SIG-M5 treated with dmso at 0.1 percent for 504 hours (cell line): ENCODE measurements around the gene APOC1.

ENCODE experiments used
- DNase-seq: peaks from one replicate; lab custom pipeline; 2025; ENCODE audit not compliant: unreplicated experiment; lab: John Stamatoyannopoulos, UW

Gene APOC1

DNA sequence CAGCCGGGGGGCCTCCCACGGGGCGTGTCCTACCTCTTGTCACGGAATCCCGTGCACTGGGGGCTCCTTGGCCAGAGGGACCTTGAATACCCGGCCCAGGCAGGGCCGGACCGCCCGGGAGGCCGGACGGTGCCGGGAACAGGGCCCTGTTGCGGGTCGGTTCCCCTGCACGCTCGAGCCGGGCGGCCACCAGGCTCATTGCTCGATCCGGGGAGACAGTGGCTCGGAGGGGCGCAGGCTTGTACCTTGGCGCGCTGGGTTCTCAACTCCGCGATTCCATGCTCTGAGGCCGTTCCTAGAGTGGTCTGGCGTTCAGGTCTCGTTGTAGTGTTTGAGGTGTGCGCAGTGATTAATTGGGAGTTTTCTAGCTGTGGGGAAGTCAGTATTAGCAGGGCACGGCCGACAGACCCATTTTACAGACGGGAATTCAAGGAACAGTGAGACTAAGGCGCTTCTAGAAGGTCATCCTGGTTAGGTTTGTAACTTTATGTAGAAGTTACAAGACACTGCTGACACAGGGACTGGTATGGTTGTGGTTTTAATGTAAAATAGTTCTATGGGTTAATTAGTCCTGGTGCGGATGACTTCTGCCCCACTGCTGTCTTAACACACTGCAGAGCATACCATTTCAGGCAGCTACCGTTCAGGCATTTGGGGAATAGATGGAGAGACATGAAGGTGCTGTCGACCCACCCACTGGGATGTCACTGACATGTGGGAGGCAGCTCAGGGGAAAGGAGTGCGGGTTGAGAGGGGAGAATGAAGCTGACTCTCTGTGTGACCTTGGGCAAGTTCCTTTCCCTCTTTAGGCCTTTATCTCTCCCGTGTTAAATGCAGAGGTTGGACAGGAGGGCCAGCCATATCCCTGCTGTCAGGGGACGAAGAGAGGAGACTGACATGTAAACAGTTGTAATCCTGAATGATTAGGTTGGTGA lies 41.4 kb downstream of the APOC1 start:
- DNase-seq = no peak

DNA sequence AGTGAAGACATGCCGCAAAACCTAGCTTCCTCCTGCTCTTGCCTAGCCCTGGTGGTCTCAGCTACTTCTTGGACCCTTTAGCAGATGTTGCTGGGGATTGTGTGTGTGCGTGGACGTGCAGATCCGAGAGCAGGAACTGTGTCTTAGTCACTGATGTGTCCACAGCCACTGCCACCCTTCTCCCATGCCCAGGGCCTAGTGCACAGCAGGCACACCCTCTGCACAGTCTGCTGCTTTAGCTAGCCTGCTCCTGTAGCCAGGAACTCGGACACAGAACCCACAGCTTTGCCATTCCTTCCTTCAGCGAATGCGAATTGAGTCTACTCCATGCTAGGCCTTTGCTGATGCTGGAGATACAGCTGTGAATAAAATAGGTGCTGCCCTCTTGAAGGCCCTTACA lies 43.1 kb downstream of the APOC1 start:
- DNase-seq = no peak

DNA sequence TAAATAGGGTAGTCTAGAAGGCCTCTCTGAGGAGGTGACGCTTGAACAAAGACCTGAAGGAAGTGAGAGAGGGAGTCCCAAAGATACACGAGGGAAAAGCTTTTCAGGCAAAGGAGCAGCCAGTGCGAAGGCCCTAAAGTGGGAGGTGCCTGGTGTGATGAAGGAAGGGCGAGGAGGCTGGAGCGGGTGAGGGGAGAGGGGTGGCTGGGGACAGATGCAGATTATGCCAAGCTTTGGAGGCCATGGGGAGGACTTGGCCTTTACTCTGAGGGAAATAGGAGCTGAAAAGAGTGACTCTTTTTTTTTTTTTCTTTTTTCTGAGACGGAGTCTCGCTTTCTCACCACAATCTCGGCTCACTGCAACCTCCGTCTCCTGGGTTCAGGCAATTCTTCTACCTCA lies 43.7 kb downstream of the APOC1 start:
- DNase-seq = no peak

DNA sequence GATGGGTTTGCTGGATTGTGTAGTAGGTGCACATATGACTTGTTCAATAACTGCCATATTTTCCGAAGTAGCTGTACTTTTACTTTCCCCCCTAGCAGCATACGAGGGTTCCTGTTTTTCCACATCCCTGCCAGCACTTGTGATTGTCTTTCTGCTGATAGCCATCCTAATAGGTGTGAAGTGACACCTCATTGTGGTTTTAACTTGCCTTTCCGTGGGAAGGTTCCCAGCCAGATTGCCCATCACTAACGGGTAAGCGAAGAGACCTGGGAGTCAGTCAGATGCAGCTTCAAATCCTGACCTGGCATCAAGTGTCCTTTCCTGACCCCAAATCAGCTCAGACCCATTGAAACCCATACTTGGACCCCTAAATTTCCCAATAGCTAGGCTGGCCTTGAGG lies 45.3 kb downstream of the APOC1 start:
- DNase-seq = no peak

- DNase-seq = no peak
These were observed 46.7 kb downstream of the APOC1 start for GRCh38 chr19:44960906-44961728.

DNA sequence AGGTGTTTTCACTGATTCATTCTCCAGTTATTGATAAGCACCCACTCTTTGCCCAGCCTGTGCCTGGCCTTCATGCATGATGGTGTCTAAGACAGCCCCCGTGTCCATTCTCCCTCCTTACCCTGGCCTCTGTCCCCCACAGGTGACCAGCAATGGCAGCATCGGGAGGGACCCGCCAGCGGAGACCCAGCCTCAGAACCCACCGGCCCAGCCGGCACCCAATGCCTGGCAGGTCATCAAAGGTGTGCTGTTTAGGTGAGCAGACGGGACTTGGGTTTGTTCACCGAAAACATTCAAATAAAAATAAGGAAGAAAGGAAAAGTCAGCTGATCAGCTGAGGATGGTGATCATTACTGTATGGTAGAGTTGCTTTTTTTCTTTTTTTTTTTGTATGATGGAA lies 47.4 kb downstream of the APOC1 start:
- no peak for DNase-seq

GRCh38 chr19:44968118-44968517 lies 53.7 kb downstream of the APOC1 start:
- no peak for DNase-seq

DNA sequence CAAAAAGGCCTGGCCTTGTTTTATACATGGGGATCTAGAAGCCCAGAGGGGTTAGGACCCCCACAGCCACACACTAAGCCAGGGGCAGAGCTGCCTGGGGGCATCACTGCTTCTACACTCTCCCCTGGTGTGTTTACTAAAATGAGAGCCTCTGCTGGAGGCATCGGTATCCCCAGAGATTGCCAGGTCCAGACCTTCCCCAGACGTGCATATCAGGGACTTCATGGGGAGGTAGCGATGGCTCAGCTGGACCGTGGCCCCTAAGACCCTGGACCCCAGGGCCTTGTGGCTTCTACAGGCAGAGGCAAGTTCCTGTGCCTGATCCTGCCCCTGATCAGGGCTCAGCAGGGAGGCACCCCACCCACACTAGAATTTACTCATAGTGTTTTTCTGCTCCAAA lies 54.3 kb downstream of the APOC1 start:
- no peak for DNase-seq
